IMR-90 (cell line): Measurements from ENCODE around the gene MYO3B. TPM values are rescaled to one million over a fixed set of nuclear protein-coding genes. Genes with fewer than 3 reads are reported as not detected.

Experiments
- ATAC-seq: fragments of 200-7000 bp; cut with Tn5 transposase; 2 replicates; pipeline ENCODE4 v1.9.1; 2020; ENCODE audit warnings: low read depth, mild to moderate bottlenecking, moderate library complexity
- BruUV-seq: library from RNA; stranded (reverse); fragments of 400-500 nt; replicated peaks from 2 replicates; lab custom pipeline; 2021; lab: Mats Ljungman, UMichigan
- CTCF ChIA-PET: fragments of 300-600 bp; formaldehyde crosslinking; extraction: SDS; loops from one replicate; lab custom pipeline; 2021; ENCODE audit warnings: antibody characterized with exemption; lab: Yijun Ruan, JAX
- POLR2A ChIA-PET: fragments of 300-600 bp; sonication (Branson Sonifier 250); formaldehyde crosslinking; loops from one replicate; lab custom pipeline; 2022; ENCODE audit warnings: antibody characterized with exemption; ENCODE audit not compliant: unreplicated experiment; lab: Charles Lee
- DNase-seq: peaks from one replicate; pipeline ENCODE4 v3.0.0; 2013
- H2AFZ ChIP-seq: replicated peaks from 2 replicates; pipeline ENCODE3; 2013; ENCODE audit warnings: low read length, mild to moderate bottlenecking; ENCODE audit not compliant: poor library complexity
- H2AK5ac ChIP-seq: 2 replicates; pipeline ENCODE4 v1.6.1; 2013; ENCODE audit warnings: low read depth, low read length, inconsistent platforms
- H2AK9ac ChIP-seq: replicated peaks from 2 replicates; pipeline ENCODE3; 2013; ENCODE audit warnings: mild to moderate bottlenecking, low read depth, low read length, moderate library complexity; ENCODE audit not compliant: poor library complexity
- H2BK120ac ChIP-seq: 2 replicates; pipeline ENCODE4 v1.6.1; 2013; ENCODE audit warnings: low read depth, low read length, inconsistent platforms
- H2BK15ac ChIP-seq: 3 replicates; pipeline ENCODE4 v1.6.1; 2013; ENCODE audit warnings: low read depth, low read length, inconsistent platforms
- H2BK20ac ChIP-seq: 2 replicates; pipeline ENCODE4 v1.6.1; 2013; ENCODE audit warnings: low read depth, mild to moderate bottlenecking, inconsistent platforms, low read length, moderate library complexity
- H2BK5ac ChIP-seq: 2 replicates; pipeline ENCODE4 v1.6.1; 2013; ENCODE audit warnings: mild to moderate bottlenecking, low read depth, low read length, inconsistent platforms; ENCODE audit not compliant: poor library complexity, severe bottlenecking
- H3K14ac ChIP-seq: replicated peaks from 2 replicates; pipeline ENCODE4 v1.6.1; 2013; ENCODE audit warnings: low read depth, low read length, inconsistent platforms
- H3K18ac ChIP-seq: 2 replicates; pipeline ENCODE4 v1.6.1; 2013; ENCODE audit warnings: low read depth, low read length, control low read depth
- H3K23ac ChIP-seq: 2 replicates; pipeline ENCODE4 v1.6.1; 2013; ENCODE audit warnings: low read depth, low read length, inconsistent platforms
- H3K27ac ChIP-seq: 2 replicates; pipeline ENCODE4 v1.5.1; 2013; ENCODE audit warnings: mild to moderate bottlenecking, control low read depth, low read length; ENCODE audit not compliant: insufficient read depth
- H3K27me3 ChIP-seq: 2 replicates; pipeline ENCODE4 v1.6.1; 2013; ENCODE audit warnings: low read length; ENCODE audit not compliant: control insufficient read depth, insufficient read depth
- H3K36me3 ChIP-seq: 2 replicates; pipeline ENCODE4 v1.6.1; 2013; ENCODE audit warnings: low read length, mixed read lengths; ENCODE audit not compliant: control insufficient read depth, insufficient read depth
- H3K4ac ChIP-seq: 2 replicates; pipeline ENCODE4 v1.6.1; 2013; ENCODE audit warnings: low read depth, low read length, inconsistent platforms
- H3K4me1 ChIP-seq: 2 replicates; pipeline ENCODE4 v1.6.1; 2013; ENCODE audit warnings: low read length, mixed read lengths; ENCODE audit not compliant: control insufficient read depth, insufficient read depth
- H3K4me2 ChIP-seq: 2 replicates; pipeline ENCODE4 v1.6.1; 2013; ENCODE audit warnings: low read depth, mild to moderate bottlenecking, control low read depth, low read length, moderate library complexity
- H3K4me3 ChIP-seq: 2 replicates; pipeline ENCODE4 v1.5.1; 2013; ENCODE audit warnings: low read depth, mild to moderate bottlenecking, control low read depth, low read length, moderate library complexity; ENCODE audit not compliant: insufficient read depth
- H3K56ac ChIP-seq: 2 replicates; pipeline ENCODE4 v1.6.1; 2013; ENCODE audit warnings: low read length, inconsistent platforms; ENCODE audit not compliant: insufficient read depth; ENCODE audit errors: extremely low read depth
- H3K79me1 ChIP-seq, 2 experiments: 2 replicates each; pipeline ENCODE4 v1.6.1; 2013; ENCODE audit warnings: low read length in 2 of 2, inconsistent platforms in 1 of 2, low read depth in 1 of 2
- H3K9ac ChIP-seq: 2 replicates; pipeline ENCODE4 v1.6.1; 2013; ENCODE audit warnings: low read depth, low read length, control low read depth
- H3K9me1 ChIP-seq: 2 replicates; pipeline ENCODE4 v1.6.1; 2013; ENCODE audit warnings: low read length, inconsistent platforms; ENCODE audit not compliant: insufficient read depth
- H3K9me3 ChIP-seq: 2 replicates; pipeline ENCODE4 v1.6.1; 2013; ENCODE audit warnings: low read length; ENCODE audit not compliant: control insufficient read depth, insufficient read depth
- H4K20me1 ChIP-seq: 2 replicates; pipeline ENCODE4 v1.6.1; 2013; ENCODE audit warnings: low read length, inconsistent platforms; ENCODE audit not compliant: insufficient read depth
- H4K5ac ChIP-seq: 2 replicates; pipeline ENCODE4 v1.6.1; 2013; ENCODE audit warnings: mild to moderate bottlenecking, low read depth, low read length, control low read depth
- H4K8ac ChIP-seq, 2 experiments: 2 replicates each; pipeline ENCODE4 v1.6.1; 2013; ENCODE audit warnings: low read depth in 2 of 2, low read length in 2 of 2, control low read depth in 1 of 2, inconsistent platforms in 1 of 2
- H4K91ac ChIP-seq: 2 replicates; pipeline ENCODE4 v1.6.1; 2013; ENCODE audit warnings: low read depth, low read length, inconsistent platforms; ENCODE audit not compliant: insufficient read depth
- CEBPB ChIP-seq: IDR thresholded peaks from 2 replicates; pipeline ENCODE4 v1.6.1; 2012; ENCODE audit warnings: low read depth, low read length, improper control_type of control experiment
- POLR2A ChIP-seq: IDR thresholded peaks from 2 replicates; pipeline ENCODE4 v1.6.1; 2012; ENCODE audit warnings: mild to moderate bottlenecking, low read depth, low read length
- RCOR1 ChIP-seq: IDR thresholded peaks from 2 replicates; pipeline ENCODE4 v1.6.1; 2012; ENCODE audit warnings: mild to moderate bottlenecking, low read length, improper control_type of control experiment; ENCODE audit not compliant: insufficient replicate concordance
- USF2 ChIP-seq: fragments of 150-350 bp; IDR thresholded peaks from 2 replicates; pipeline ENCODE4 v1.6.1; 2017; ENCODE audit warnings: mild to moderate bottlenecking, antibody characterized with exemption, low read length, low read depth
- WGBS, 2 experiments: methylation state at CpG; one replicate each; pipeline versions ENCODE4 v1.1.5 to v1.1.7; 2013; ENCODE audit warnings: missing lambda C conversion rate in 2 of 2; ENCODE audit not compliant: insufficient read length in 1 of 2; ENCODE audit errors: extremely low coverage in 2 of 2; 5-methylcytosine and 5-hydroxymethylcytosine counted together
- dilution Hi-C: fragments of 300-500 bp; cut with HindIII; formaldehyde crosslinking; loops from one replicate; pipeline ENCODE4 v1.14.3; 2018; ENCODE audit warnings: low sequenced_read_pairs; ENCODE audit not compliant: unreplicated experiment
- in situ Hi-C: fragments of 300-500 bp; cut with MboI; formaldehyde crosslinking; loops from 3 replicates; pipeline ENCODE4 v1.14.3; 2019; ENCODE audit warnings: low sequenced_read_pairs, inconsistent platforms, mixed read lengths
- intact Hi-C: fragments of 100-400 bp; cut with micrococcal nuclease; formaldehyde crosslinking; loops from 2 replicates; pipeline ENCODE4 v1.10.0; 2022
- polyA plus RNA-seq, 3 experiments: library from polyadenylated mRNA; depleted of rRNA; stranded (reverse); fragments of >200 nt; gene quantifications; 2 replicates each; pipeline ENCODE4 v1.2.3, GENCODE V29; 2012; ENCODE audit warnings: low replicate concordance in 1 of 3
- total RNA-seq: library from RNA; depleted of rRNA; stranded (reverse); fragments of >200 nt; gene quantifications from 2 replicates; pipeline ENCODE4 v1.2.3, GENCODE V29; 2012

MYO3B gene
- total and polyA plus RNA-seq, 2 of the 4 experiments (the other 2 are of a cell fraction): 0.02 TPM; not detected in 1

GRCh38 chr2:170548304-170548703, 370.4 kb downstream of the MYO3B start:
- Histone ChIP-seq H3K9ac (no peak overlapping the region), H2AK9ac (no peak overlapping the region), H4K20me1 (no peaks in the 10 kb centered on the region), H3K79me1 (no peaks in the 10 kb centered on the region), H2AK5ac (no peak overlapping the region), H3K4ac (no peak overlapping the region), H3K4me1 (no peaks in the 10 kb centered on the region), H3K4me3 (no peak overlapping the region), H4K5ac (no peak overlapping the region), H3K36me3 (no peaks in the 10 kb centered on the region), H3K56ac (no peak overlapping the region), H2BK120ac (no peak overlapping the region), H3K18ac (no peak overlapping the region), H2BK5ac (no peak overlapping the region), H4K8ac (no peak overlapping the region), H2BK15ac (no peak overlapping the region), H2AFZ (no peak overlapping the region), H3K14ac (no peak overlapping the region), H2BK20ac (no peak overlapping the region), H4K91ac (no peak overlapping the region), H3K23ac (no peak overlapping the region), H3K4me2 (no peak overlapping the region), H3K9me3 (no peaks in the 10 kb centered on the region), H3K27me3 (no peaks in the 10 kb centered on the region), H3K9me1 (no peaks in the 10 kb centered on the region), H3K27ac (no peak overlapping the region)
- in situ Hi-C loops (no loop called here), intact Hi-C loops (no loop called here), dilution Hi-C loops (no loop called here)
- BruUV-seq: no TSS peak
- DNase-seq (no peak), ATAC-seq (no peak)
- ChIA-PET CTCF (no interaction called here), POLR2A (no interaction called here)
- WGBS, 2 experiments: no CpG with 5 or more reads among the region's 2 CpGs
- TF ChIP-seq CEBPB (no peak), RCOR1 (no peak), POLR2A (no peak), USF2 (no peak)
